ENCODE measurements around the gene TBKBP1. TPM values are rescaled to one million over a fixed set of nuclear protein-coding genes. Genes with fewer than 3 reads are reported as not detected.

Gene TBKBP1
- total and polyA plus RNA-seq, 2 of the 4 experiments (the other 2 are of a cell fraction) = 3.4 to 8.5 TPM

GRCh38 chr17:47733047-47733673 is 39.2 kb downstream of the TBKBP1 start, which contains the start of gene TBX21:
Gene TBX21, plus strand, starts transcription at chr17:47733236. Its CDS starts 219 bp downstream, at chr17:47733455.
- H3K4me1 ChIP-seq (ENCODE audit: control insufficient read depth, insufficient read depth, low read length) = no peaks in the 10 kb centered on the region
- H3K9me1 ChIP-seq (ENCODE audit: insufficient read depth, low read length) = no peaks in the 10 kb centered on the region
- H2BK20ac ChIP-seq (ENCODE audit: low read depth, low read length) = no peak within 1 kb of the TSS
- in situ Hi-C loops (cut with MboI; ENCODE audit: low sequenced_read_pairs) (no loop called here), intact Hi-C loops (cut with micrococcal nuclease) (no loop called here), dilution Hi-C loops (cut with HindIII; ENCODE audit: low sequenced_read_pairs, unreplicated experiment) (no loop called here)
- no peak within 1 kb of the TSS for H3K4ac ChIP-seq (ENCODE audit: low read depth, low read length)
- no peaks in the 10 kb centered on the region for H3K36me3 ChIP-seq (ENCODE audit: control insufficient read depth, insufficient read depth, low read length)
- no peak within 1 kb of the TSS for H4K91ac ChIP-seq (ENCODE audit: insufficient read depth, low read depth, low read length)
- peak within 1 kb of the TSS; percentile 82; the same call in 1 of the 2 replicates for H3K23ac ChIP-seq (ENCODE audit: low read depth, low read length)
- no peak within 1 kb of the TSS for H2BK15ac ChIP-seq (ENCODE audit: low read depth, low read length)
- ChIA-PET POLR2A (ENCODE audit: unreplicated experiment) (no interaction called here), CTCF (interaction anchor here (0.9 to 1.1 kb wide), 2 partner anchors 9 to 57 kb away, joined by 4 to 5 read pairs; no protein-coding TSS in a partner anchor)
- H3K56ac ChIP-seq (ENCODE audit: extremely low read depth, insufficient read depth, low read length) = no peak within 1 kb of the TSS
- no peak within 1 kb of the TSS for H3K27ac ChIP-seq (ENCODE audit: insufficient read depth, low read length)
- no peak within 1 kb of the TSS for H3K9ac ChIP-seq (ENCODE audit: low read depth, low read length)
- BruUV-seq (replicated peaks) = no TSS peak
- TF ChIP-seq CTCF (conservative IDR thresholded peaks at IDR 0.05; ENCODE audit: low read depth, low read length) (0 out of 2 replicates have a peak, but pooled peaks have one; percentile 6), RAD21 (IDR thresholded peaks at IDR 0.05; ENCODE audit: low read length) (no peak)
- H4K20me1 ChIP-seq (ENCODE audit: insufficient read depth, low read length) = peaks cover 12% of the 10 kb centered on the region
- peaks cover 86% of the 10 kb centered on the region for H3K27me3 ChIP-seq (ENCODE audit: control insufficient read depth, insufficient read depth, low read length)
- no peaks in the 10 kb centered on the region for H3K79me1 ChIP-seq (ENCODE audit: low read depth in 1 of 2, low read length in 2 of 2)
- 2% methylated on average over 39 of the region's 73 CpGs; no CpG with 5 or more reads in 1 of the 2 experiments for WGBS, 2 experiments (ENCODE audit: extremely low coverage in 2 of 2, insufficient read length in 1 of 2)
- peak within 1 kb of the TSS; percentile 55; the same call in 1 of the 2 replicates for H3K4me2 ChIP-seq (ENCODE audit: low read depth, low read length)
- no peak within 1 kb of the TSS for H2AK5ac ChIP-seq (ENCODE audit: low read depth, low read length)
- no peak within 1 kb of the TSS for H2BK5ac ChIP-seq (ENCODE audit: low read depth, low read length, poor library complexity, severe bottlenecking)
- peaks cover 2% of the 10 kb centered on the region; the same call in 1 of the 2 replicates for H3K9me3 ChIP-seq (ENCODE audit: control insufficient read depth, insufficient read depth, low read length)
- H3K4me3 ChIP-seq (ENCODE audit: insufficient read depth, low read depth, low read length) = no peak within 1 kb of the TSS
- DNase-seq (no peak), ATAC-seq (ENCODE audit: low read depth) (peak; percentile 68)
- peak within 1 kb of the TSS; percentile 59 for H2AFZ ChIP-seq (replicated peaks; ENCODE audit: low read length, poor library complexity)
- no peak within 1 kb of the TSS for H4K8ac ChIP-seq (ENCODE audit: low read depth in 2 of 2, low read length in 2 of 2)
- H3K18ac ChIP-seq (ENCODE audit: low read depth, low read length) = no peak within 1 kb of the TSS
- H4K5ac ChIP-seq (ENCODE audit: low read depth, low read length) = no peak within 1 kb of the TSS
- H2BK120ac ChIP-seq (ENCODE audit: low read depth, low read length) = no peak within 1 kb of the TSS
- H2AK9ac ChIP-seq (replicated peaks; ENCODE audit: low read depth, low read length, poor library complexity) = no peak within 1 kb of the TSS
- no peak within 1 kb of the TSS for H3K14ac ChIP-seq (replicated peaks; ENCODE audit: low read depth, low read length)

Data from IMR-90 (cell line).